NOMO-1 treated with DMSO at 0.1 percent for 48 hours (cell line): Measurements from ENCODE around the gene LAMP1.
"Not testable (repeated sequence)": the region's sequence is repeated elsewhere in the genome, so short reads cannot be mapped to it uniquely, and the experiment has no call there.

Experiments
- DNase-seq: peaks from one replicate; lab custom pipeline; 2025; ENCODE audit not compliant: unreplicated experiment; lab: John Stamatoyannopoulos, UW

Gene LAMP1

GRCh38 chr13:113354831-113355610, 58.0 kb downstream of the LAMP1 start:
- DNase-seq, result no peak

GRCh38 chr13:113355621-113356020, 58.6 kb downstream of the LAMP1 start:
- no peak for DNase-seq

- no peak for DNase-seq
Measured at GRCh38 chr13:113356596-113356995, 59.6 kb downstream of the LAMP1 start.

- no peak for DNase-seq
Measured at GRCh38 chr13:113357529-113357928, 60.5 kb downstream of the LAMP1 start.

- no peak for DNase-seq
Measured at GRCh38 chr13:113358653-113359190, 61.7 kb downstream of the LAMP1 start.

- no peak for DNase-seq
Measured at GRCh38 chr13:113359571-113359970, 62.5 kb downstream of the LAMP1 start.

GRCh38 chr13:113360446-113360845, 63.4 kb downstream of the LAMP1 start:
- DNase-seq, result no peak

GRCh38 chr13:113361406-113361805, 64.4 kb downstream of the LAMP1 start:
- DNase-seq, result no peak

GRCh38 chr13:113364311-113364889, 67.4 kb downstream of the LAMP1 start:
- DNase-seq, result no peak

GRCh38 chr13:113364901-113365582, 68.0 kb downstream of the LAMP1 start:
- no peak for DNase-seq

- no peak for DNase-seq
Measured at GRCh38 chr13:113365583-113365970, 68.5 kb downstream of the LAMP1 start.

- no peak for DNase-seq
Measured at GRCh38 chr13:113365971-113366588, 69.0 kb downstream of the LAMP1 start.

- DNase-seq, result no peak
Measured at GRCh38 chr13:113367020-113367560, 70.1 kb downstream of the LAMP1 start.

- no peak for DNase-seq
Measured at GRCh38 chr13:113367771-113368170, 70.7 kb downstream of the LAMP1 start.

- DNase-seq, result not testable (repeated sequence)
Measured at GRCh38 chr13:113368353-113368752, 71.3 kb downstream of the LAMP1 start.

GRCh38 chr13:113369189-113369588, 72.2 kb downstream of the LAMP1 start:
- DNase-seq, result no peak

GRCh38 chr13:113369881-113370280, 72.8 kb downstream of the LAMP1 start:
- no peak for DNase-seq

- no peak for DNase-seq
Measured at GRCh38 chr13:113371061-113371460, 74.0 kb downstream of the LAMP1 start.

- not testable (repeated sequence) for DNase-seq
Measured at GRCh38 chr13:113371701-113372100, 74.7 kb downstream of the LAMP1 start.
